SK-MEL-5 (cell line): ENCODE data around the gene ZNF100. TPM values are rescaled to one million over a fixed set of nuclear protein-coding genes. Genes with fewer than 3 reads are reported as not detected.

ENCODE experiments used
- small RNA-seq, 2 experiments: library from RNA; depleted of rRNA; stranded (forward); fragments of <200 nt; gene quantifications; one replicate each; pipeline ENCODE3, GENCODE V24; 2014
- total RNA-seq: library from RNA; depleted of rRNA; stranded (reverse); fragments of >200 nt; shearing (Covaris generic); gene quantifications from 2 replicates; pipeline ENCODE4 v1.2.3, GENCODE V29; 2014; rRNA removed

The ZNF100 gene
- total RNA-seq, 1 experiment from 2014 or later: 7.7 TPM

Small RNA genes lying within 50 kb of the gene (small RNA-seq; reads per million reads assigned to genes)
- gene VN1R84P: 0 reads per million in 2 experiments

Other genes with a start within 250 kb of the ZNF100 start
- gene ZNF43, start 68.6 kb upstream of the ZNF100 start, total RNA-seq: 4.4 and 4.7 TPM in 2 replicates
- 0.26 and 0.90 TPM in 2 replicates for gene ZNF208, start 243.4 kb upstream of the ZNF100 start, total RNA-seq